Measurements from ENCODE around the gene ANK2. TPM values are rescaled to one million over a fixed set of nuclear protein-coding genes. Genes with fewer than 3 reads are reported as not detected.

ANK2 gene
- total and polyA plus RNA-seq, 4 donors = 1.1 to 61.2 (median 12.5) TPM

DNA sequence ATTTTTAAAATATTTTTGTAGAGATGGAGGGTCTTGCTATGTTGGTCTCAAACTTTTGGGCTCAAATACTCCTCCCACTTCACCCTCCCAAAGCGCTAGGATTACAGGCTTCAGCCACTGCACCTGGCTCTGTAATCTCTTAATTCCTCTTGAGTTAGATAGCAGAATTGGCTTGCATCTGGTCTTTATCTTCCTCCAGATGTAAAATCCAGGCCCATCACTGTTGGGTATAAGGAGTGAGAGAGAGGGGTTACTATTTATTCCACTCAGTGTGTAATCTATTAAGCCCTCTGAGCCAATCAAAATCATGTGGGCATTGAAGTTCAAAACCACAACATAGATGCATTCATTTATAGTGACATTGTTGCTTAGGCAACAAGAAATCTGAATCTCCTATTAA, 33.9 kb downstream of the ANK2 start:
- Histone ChIP-seq H3K4me3 (no peak overlapping the region), H3K9me3 (ENCODE audit: control insufficient read depth in 4 of 4, insufficient read depth in 3 of 4, low read length in 3 of 4) (no peaks in the 10 kb centered on the region), H3K27me3 (ENCODE audit: control insufficient read depth in 3 of 3, insufficient read depth in 3 of 3, low read length in 2 of 3) (no peaks in the 10 kb centered on the region), H3K36me3 (ENCODE audit: control insufficient read depth in 4 of 4, insufficient read depth in 4 of 4, low read length in 4 of 4) (no peaks in the 10 kb centered on the region), H3K9ac (ENCODE audit: insufficient read depth in 1 of 2, low read length in 2 of 2) (no peak overlapping the region), H3K4me1 (ENCODE audit: control insufficient read depth in 5 of 5, insufficient read depth in 5 of 5, low read length in 5 of 5) (no peaks in the 10 kb centered on the region), H3K27ac (ENCODE audit: low read depth in 1 of 2, low read length in 1 of 2) (no peak overlapping the region)
- 96 to 100% methylated on average over 1 of the region's 1 CpG for WGBS, 2 donors
- TF ChIP-seq, protein P1, sequence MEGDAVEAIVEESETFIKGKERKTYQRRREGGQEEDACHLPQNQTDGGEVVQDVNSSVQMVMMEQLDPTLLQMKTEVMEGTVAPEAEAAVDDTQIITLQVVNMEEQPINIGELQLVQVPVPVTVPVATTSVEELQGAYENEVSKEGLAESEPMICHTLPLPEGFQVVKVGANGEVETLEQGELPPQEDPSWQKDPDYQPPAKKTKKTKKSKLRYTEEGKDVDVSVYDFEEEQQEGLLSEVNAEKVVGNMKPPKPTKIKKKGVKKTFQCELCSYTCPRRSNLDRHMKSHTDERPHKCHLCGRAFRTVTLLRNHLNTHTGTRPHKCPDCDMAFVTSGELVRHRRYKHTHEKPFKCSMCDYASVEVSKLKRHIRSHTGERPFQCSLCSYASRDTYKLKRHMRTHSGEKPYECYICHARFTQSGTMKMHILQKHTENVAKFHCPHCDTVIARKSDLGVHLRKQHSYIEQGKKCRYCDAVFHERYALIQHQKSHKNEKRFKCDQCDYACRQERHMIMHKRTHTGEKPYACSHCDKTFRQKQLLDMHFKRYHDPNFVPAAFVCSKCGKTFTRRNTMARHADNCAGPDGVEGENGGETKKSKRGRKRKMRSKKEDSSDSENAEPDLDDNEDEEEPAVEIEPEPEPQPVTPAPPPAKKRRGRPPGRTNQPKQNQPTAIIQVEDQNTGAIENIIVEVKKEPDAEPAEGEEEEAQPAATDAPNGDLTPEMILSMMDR (IDR thresholded peaks at IDR 0.05; ENCODE audit: control extremely low read depth, extremely low read depth) = no peak
- ATAC-seq (ENCODE audit: insufficient read depth, low FRiP score) (no peak), DNase-seq (no peak)

DNA sequence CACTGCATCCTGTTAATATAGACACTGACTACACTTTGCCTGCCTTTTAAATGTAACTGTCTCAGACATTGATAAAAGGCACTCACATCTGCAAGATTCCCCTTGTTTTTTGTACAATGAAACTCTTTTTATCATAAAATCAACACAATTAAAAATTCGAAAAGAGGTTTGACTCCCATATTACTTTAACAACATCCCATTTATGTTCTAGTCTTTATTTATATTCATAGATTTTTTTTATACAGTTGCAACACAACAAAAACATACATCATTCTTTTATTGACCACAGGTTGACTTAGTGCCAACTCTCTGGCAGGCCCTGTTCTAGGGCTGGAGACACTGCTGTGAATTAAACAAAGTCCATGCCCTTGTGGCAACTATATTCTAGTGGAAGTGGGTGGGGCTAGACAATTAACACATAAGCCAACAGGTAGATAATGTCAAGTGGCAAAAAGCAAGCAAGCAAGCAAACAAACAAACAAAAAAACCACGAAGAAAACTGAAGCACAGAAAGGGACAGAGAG, 36.8 kb downstream of the ANK2 start:
- Histone ChIP-seq H3K9me3 (ENCODE audit: control insufficient read depth in 4 of 4, insufficient read depth in 3 of 4, low read length in 3 of 4) (no peaks in the 10 kb centered on the region), H3K36me3 (ENCODE audit: control insufficient read depth in 4 of 4, insufficient read depth in 4 of 4, low read length in 4 of 4) (no peaks in the 10 kb centered on the region), H3K4me1 (ENCODE audit: control insufficient read depth in 5 of 5, insufficient read depth in 5 of 5, low read length in 5 of 5) (peaks cover 0 to 5% (median 0%) of the 10 kb centered on the region in 5 donors), H3K27ac (ENCODE audit: low read depth in 1 of 2, low read length in 1 of 2) (no peak overlapping the region), H3K4me3 (no peak overlapping the region), H3K27me3 (ENCODE audit: control insufficient read depth in 3 of 3, insufficient read depth in 3 of 3, low read length in 2 of 3) (no peaks in the 10 kb centered on the region), H3K9ac (ENCODE audit: insufficient read depth in 1 of 2, low read length in 2 of 2) (no peak overlapping the region)
- DNase-seq (no peak), ATAC-seq (ENCODE audit: insufficient read depth, low FRiP score) (no peak)
- TF ChIP-seq, protein P1 (IDR thresholded peaks at IDR 0.05; ENCODE audit: control extremely low read depth, extremely low read depth) = no peak
- WGBS, 2 donors = 58 to 66% methylated on average over 2 of the region's 2 CpGs

GRCh38 chr4:113088050-113088449, 38.6 kb downstream of the ANK2 start:
- ATAC-seq (ENCODE audit: insufficient read depth, low FRiP score) = no peak
- WGBS, 2 donors = 90 to 95% methylated on average over 1 of the region's 1 CpG

More at GRCh38 chr4:113088050-113088449, 38.6 kb downstream of the ANK2 start:
- no peak overlapping the region for H3K27ac ChIP-seq (ENCODE audit: low read depth in 1 of 2, low read length in 1 of 2)
- no peak for DNase-seq
- H3K27me3 ChIP-seq (ENCODE audit: control insufficient read depth in 3 of 3, insufficient read depth in 3 of 3, low read length in 2 of 3) = no peaks in the 10 kb centered on the region
- no peaks in the 10 kb centered on the region for H3K9me3 ChIP-seq (ENCODE audit: control insufficient read depth in 4 of 4, insufficient read depth in 3 of 4, low read length in 3 of 4)
- no peak overlapping the region for H3K4me3 ChIP-seq
- H3K9ac ChIP-seq (ENCODE audit: insufficient read depth in 1 of 2, low read length in 2 of 2) = no peak overlapping the region
- TF ChIP-seq, protein P1 (IDR thresholded peaks at IDR 0.05; ENCODE audit: control extremely low read depth, extremely low read depth) = no peak
- H3K4me1 ChIP-seq (ENCODE audit: control insufficient read depth in 5 of 5, insufficient read depth in 5 of 5, low read length in 5 of 5) = peaks cover 0 to 5% (median 0%) of the 10 kb centered on the region in 5 donors
- no peaks in the 10 kb centered on the region for H3K36me3 ChIP-seq (ENCODE audit: control insufficient read depth in 4 of 4, insufficient read depth in 4 of 4, low read length in 4 of 4)
